NCI-H1092 (cell line): ENCODE measurements around the gene ALDH1L2.

Source experiments
- DNase-seq: peaks from one replicate; lab custom pipeline; 2025; lab: John Stamatoyannopoulos, UW

The ALDH1L2 gene

DNA sequence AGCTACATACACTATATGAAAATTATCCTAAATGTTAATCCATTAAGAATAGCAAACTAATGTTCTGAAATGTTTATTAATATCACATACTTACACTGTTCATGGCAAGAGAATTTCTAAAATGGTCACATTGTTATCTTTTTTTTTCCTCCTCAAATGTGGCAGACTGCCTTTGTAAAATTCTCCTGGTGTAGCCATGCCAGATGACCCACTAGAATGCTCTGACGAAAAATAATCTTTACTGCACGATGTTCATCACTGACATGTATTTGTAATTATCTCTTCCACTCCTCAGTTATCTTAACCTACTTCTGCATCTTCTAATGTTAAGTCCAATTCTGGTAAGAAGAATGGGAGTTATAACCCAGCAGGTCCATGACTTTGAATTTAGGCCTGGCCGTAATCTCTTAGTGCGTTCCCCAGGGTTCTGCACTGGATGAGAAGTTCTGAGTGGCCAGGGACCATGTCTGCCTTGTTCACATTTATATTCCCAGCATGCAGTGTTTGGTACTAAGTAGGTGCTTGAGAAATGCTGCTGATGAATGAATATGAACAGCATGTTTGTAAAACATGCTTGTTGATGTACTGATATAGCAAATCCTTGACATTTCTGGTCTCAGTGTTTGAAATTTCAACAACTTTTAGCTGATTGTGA, 51.4 kb downstream of the ALDH1L2 start:
- no peak for DNase-seq

DNA sequence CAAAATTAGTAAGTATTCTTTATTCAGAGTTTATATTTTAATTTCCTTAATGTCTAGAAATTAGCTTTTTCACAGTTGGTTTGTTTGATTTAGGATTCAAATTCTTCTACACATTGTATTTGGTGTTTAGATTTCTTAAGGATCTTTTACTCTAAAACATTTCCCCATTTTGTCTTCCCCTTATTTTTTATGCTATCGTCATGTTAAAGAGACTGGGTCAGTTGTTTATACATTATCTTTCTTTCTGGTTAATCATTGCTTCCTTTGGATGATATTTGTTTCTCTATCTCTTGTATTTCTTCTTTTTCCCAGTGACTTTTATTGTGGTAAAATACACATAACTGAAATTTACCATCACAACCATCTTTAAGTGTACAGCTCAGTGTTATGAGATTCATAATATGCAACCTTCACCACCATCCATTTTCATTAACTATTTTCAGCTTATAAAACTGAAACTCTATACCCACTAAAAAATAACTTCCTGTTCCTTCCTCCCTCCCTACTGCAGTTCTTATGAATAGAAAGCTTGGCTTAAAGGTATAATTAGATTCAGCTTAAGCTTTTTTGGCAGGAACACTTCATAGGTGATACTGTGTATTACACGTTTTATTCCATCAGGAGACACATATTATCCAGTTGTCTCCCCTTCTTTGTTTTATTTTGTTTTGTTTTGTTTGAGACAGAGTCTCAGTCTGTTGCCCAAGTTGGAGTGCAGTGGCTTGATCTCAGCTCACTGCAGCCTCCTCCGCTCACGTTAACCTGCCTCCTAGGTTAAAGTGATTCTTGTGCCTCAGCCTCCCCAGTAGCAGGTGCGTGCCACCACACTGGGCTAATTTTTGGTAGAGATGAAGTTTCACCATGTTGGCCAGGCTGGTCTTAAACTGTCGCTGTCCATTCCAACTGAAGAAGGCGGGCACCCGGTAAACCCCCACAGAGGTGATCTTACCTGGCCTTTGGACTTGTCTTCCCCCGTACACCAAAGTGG, 53.1 kb downstream of the ALDH1L2 start:
- no peak for DNase-seq

DNA sequence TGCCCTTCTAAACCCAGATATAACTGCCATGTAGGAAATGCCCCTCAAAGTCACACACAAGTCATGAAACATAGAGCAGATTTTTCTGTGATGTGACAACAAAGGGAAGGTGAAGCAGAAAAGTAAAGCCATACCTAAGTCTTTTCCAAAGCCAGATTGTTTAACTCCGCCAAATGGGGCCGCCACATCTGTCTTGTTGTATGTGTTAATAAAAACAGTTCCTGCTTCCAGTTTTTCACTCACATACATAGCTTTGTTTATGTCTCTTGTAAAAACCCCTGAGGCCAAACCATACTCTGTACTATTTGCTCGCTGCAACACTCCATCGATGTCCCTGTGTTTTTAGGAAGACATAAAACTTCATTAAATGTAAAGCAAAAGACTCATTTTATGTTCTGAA, 57.8 kb downstream of the ALDH1L2 start:
- DNase-seq: no peak

DNA sequence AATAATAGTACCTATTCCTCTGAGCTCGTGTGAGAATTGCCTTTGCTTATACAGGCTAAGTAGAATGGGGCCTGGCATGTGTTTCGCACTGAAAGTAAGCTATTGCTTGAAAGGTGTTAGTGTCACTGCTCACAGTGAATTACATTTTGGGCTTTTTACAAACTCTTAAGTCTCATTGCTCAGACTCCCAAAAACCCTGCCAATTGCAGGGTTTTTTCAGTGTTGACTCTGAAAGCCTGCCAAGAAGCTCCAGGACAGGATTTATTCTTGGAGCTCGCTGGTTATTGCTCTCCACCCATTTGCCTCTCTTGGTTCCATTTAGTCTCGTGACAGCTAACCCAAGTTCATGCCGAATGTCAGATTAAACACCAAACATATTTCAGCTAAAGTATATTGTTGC, 58.4 kb downstream of the ALDH1L2 start:
- peak; percentile 85 for DNase-seq

DNA sequence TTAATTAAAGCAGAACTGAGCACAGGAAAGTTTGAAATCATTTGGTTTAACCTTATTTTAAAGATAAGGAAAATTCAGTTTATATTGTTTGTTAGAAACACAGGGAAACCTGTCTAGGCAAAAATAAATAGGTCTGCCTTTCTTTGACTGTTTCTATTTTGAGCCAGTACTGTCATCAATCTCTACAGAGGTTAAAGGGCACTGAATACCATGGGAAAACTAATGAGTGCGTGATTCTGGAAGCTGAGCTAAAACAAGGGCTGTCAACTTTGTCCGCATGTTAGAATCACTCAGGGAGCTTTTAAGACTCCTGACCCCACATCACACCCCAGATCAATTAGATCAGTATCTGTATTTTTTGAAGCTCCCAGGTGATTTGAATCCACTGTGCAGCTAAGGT, 59.3 kb downstream of the ALDH1L2 start:
- DNase-seq: no peak

GRCh38 chr12:105020241-105020962, 63.9 kb downstream of the ALDH1L2 start:
- no peak for DNase-seq

DNA sequence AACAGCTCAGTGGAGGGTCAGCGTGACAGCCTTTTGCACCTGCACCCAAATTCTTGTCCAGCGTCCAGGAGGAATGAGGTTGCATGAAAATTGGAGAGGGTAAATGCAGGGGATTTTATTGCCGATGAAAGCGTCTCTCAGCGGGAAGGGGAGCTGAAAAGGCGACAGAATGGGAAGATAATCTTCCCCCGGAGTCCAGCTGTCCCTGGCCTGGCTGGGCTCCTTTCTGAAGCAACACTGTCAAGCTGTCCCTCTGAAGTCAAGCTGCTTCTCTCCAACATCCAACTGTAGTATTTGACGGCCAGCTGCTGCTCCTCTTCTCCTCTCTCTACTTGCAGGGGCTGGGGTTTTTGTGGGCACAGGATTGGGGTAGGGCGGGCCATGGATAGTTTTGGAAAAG, 65.5 kb downstream of the ALDH1L2 start:
- peak; percentile 42 for DNase-seq

GRCh38 chr12:105018012-105018411, 66.2 kb downstream of the ALDH1L2 start:
- DNase-seq: no peak

DNA sequence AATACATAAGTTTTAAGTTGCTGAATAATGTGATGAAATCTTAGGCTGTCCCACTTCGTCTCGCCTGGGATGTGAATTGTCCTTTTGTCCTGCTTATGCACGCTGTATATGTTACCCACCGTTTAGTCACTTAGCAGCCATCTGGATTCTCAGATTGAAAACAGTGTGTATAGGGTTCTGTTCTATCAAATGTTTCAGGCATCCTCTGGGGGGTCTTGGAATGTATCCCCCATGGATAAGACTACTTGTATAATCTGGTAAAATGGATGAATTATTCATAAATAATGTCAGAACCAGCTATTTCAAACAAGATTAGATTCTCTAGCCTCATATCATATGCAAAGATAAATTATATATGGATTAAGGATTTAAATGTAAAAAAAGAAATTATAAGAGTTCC, 68.7 kb downstream of the ALDH1L2 start:
- no peak for DNase-seq

DNA sequence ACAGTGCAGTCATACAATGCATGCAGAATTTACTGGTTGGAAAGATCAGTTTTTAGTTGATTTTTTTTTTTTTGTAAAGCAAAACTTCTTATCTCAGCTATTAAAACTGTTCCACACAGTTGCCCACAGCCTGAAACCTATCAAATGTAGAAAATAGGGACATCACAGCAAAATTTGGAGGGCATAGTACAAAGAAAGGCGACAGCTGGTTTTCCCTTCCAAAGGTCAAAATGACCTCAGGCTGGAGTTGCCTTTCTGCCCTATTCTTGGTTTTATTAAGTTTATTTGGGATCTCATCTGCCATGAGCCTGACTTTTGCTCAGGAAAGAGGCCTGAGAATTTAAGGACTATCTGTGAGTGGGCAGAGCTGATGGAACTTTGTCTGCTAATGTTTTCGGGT, 69.7 kb downstream of the ALDH1L2 start:
- no peak for DNase-seq

DNA sequence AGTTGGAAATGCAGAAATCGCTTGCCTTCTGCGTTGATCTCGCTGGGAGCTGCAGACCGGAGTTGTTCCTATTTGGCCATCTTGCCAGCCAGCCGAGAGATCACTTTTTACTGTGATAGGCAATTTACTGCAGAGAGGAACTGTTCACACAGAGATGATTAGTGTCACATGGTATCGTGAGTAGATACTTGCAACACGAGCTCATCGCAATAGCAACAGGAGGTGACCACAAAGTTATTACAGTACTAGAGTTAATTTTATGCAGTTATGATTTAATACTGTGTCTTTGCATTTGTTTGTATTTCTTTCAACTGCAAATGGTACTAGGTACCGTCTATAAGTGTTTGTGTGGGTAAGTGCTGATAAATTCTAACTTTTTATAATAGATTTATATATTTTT, 70.4 kb downstream of the ALDH1L2 start:
- no peak for DNase-seq

GRCh38 chr12:105001476-105001875, 82.8 kb downstream of the ALDH1L2 start:
- DNase-seq: no peak

GRCh38 chr12:104999347-104999685, 84.9 kb downstream of the ALDH1L2 start:
- no peak for DNase-seq

- DNase-seq: peak; percentile 80
Observed at GRCh38 chr12:104998423-104999346, 85.6 kb downstream of the ALDH1L2 start.

DNA sequence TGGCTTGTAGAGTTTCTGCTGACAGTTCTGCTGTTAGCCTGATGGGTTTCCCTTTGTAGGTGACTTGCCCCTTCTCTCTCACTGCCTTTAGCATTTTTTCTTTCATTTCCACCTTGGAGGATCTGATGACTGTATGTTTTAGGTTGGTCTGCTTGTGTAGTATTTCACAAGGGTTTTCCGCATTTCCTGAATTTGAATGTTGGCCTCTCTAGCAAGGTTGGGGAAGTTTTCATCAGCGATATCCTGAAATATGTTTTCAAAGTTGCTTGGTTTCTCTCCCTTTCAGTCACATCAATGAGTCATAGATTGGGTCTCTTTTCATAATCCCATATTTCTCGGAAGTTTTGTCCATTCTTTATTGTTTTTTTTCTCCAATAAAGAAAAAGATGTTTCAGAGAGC, 86.7 kb downstream of the ALDH1L2 start:
- no peak for DNase-seq

- no peak for DNase-seq
Observed at GRCh38 chr12:104994336-104994735, 89.9 kb downstream of the ALDH1L2 start.

- DNase-seq: no peak
Observed at GRCh38 chr12:104991565-104992128, 92.6 kb downstream of the ALDH1L2 start.

DNA sequence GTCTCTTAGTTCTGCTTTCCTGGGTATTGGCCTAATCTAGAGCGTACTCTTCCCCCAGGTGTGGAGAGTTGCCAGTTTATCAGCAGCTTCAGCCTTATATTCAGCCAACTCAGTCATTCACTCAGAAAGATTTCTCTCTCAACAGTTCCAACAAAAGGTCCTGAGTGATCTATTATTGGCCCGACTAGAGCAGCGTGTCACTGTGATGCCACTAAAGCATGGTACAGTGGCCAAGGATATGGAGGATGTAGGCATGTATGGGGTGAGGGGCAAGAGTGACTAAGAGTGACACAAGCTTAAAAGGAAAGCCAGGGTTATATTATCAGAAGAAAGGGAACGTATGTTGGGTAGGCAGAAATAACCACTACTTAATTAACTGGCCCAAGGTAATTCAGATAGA, 93.3 kb downstream of the ALDH1L2 start:
- DNase-seq: no peak

GRCh38 chr12:104986022-104986941, 98.0 kb downstream of the ALDH1L2 start, which contains the start of gene NOPCHAP1:
NOPCHAP1 (plus strand) TSS chr12:104986316; CDS start chr12:104986353, 37 bp downstream.
- peak; percentile 87 for DNase-seq

- DNase-seq: no peak
Observed at GRCh38 chr12:104985206-104985605, 99.1 kb downstream of the ALDH1L2 start.
